ENCODE measurements around the gene FARP1.
"Not testable (repeated sequence)": the region's sequence is repeated elsewhere in the genome, so short reads cannot be mapped to it uniquely, and the experiment has no call there.

The FARP1 gene

DNA sequence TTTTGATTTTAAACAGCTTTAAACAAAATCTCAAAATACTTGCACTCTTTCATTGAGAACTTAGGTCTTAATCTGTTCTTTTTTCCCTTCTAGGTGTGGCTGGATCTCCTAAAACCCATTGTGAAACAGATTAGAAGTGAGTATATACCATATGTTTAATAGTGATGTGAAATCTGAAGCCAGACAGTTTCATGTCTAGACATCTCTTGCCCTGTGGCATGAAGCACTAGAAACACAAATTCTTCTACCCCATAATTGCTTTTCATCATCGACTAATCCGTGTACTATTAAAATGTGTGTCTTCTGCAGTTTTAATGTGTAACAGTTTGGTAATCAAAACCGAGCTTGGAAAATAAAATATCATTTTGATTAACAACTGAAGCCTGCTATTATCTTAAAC, 222.4 kb downstream of the FARP1 start:
- DNase-seq (ENCODE audit: low spot score), result no peak

- DNase-seq (ENCODE audit: low spot score), result no peak
These were observed 223.1 kb downstream of the FARP1 start for GRCh38 chr13:98366010-98366409.

GRCh38 chr13:98366443-98366842, 223.5 kb downstream of the FARP1 start:
- DNase-seq (ENCODE audit: low spot score), result no peak

GRCh38 chr13:98366959-98367358, 224.1 kb downstream of the FARP1 start:
- DNase-seq (ENCODE audit: low spot score), result no peak

DNA sequence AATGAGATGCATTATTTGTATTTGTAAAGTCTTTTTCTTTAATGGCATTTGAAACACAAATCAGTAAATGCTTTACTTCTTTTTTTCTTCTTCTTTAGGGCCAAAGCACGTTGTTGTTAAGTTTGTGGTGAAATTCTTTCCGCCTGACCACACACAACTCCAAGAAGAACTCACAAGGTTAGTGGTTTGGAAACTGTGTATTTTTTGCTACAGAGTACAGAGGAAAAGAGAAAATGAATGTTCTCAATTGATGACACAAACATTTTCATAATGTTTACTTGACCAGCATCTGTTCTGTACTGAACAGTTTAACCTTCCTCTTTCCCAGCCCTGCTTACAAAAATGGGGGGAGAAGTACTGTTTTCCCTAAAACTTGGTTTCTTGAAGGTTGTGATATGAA, 225.1 kb downstream of the FARP1 start:
- DNase-seq (ENCODE audit: low spot score), result no peak

DNA sequence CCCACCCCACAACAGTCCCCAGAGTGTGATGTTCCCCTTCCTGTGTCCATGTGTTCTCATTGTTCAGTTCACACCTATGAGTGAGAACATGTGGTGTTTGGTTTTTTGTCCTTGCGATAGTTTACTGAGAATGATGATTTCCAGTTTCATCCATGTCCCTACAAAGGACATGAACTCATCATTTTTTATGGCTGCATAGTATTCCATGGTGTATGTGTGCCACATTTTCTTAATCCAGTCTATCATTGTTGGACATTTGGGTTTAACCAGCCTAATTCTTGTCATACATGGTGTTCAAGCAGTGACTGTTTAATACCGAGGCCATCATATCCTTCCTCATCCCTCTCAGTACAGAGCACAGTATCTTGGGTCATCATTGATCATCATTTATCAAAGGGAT, 226.6 kb downstream of the FARP1 start:
- not testable (repeated sequence) for DNase-seq (ENCODE audit: low spot score)

- no peak for DNase-seq (ENCODE audit: low spot score)
These were observed 227.4 kb downstream of the FARP1 start for GRCh38 chr13:98370261-98370660.

DNA sequence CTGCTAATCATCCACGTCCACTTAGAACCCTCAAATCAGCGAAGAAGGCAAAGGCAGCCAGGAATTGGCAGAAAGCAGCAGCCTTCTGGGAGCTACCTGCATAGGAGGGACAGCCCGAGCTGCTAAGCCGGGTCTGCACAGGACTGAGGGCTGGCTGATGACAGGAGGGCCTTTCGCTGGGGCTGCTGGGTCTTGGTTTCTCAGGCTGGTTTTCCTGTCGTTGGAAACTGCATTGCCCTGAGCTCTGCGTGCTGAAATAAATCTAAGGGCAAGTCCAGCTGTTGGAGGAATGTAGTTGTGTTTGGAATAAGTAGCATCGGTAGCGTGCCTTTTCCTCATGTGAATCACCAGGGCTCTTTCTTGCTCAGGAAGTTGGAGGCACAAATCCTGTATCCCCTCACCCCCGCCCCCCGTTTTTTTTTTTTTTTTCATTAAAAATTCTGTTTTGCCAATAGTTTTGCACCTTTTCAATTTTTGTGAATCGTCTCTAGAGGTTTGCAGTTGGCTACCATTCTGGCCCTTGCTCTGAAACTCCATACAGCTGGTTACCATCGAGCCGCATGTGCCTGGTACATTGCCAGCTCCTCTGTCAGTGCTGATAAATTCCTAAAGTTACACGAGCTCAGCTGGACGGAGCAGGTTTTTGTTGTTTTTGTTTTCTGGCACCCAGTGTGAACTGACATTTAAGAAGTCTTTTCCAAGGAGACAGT, 228.1 kb downstream of the FARP1 start:
- no peak for DNase-seq (ENCODE audit: low spot score)

DNA sequence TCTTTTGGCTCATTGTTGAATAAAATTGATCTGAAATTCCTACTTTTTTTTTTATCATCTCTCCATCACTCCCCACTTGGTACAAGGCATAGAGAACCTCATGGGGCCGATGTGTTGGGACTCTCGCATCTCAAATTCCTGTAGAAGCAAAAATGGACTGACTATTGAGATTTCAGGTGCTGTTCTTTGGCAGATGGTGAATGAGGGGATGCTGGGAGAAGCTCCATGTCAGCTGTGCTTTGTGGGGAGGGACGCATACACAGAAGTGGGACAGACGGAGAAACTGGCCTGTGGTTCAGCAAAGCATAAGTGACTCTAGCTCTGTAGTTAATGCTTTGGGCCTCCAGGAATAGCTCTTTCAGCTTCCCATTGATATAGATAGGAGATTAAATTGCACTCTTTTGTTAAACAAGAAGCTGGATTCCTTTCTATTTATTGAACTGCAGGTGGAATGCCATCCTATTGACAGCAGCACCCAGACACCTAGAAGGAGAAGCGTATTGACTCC, 228.7 kb downstream of the FARP1 start:
- DNase-seq (ENCODE audit: low spot score), result no peak

GRCh38 chr13:98372876-98373275, 230.0 kb downstream of the FARP1 start:
- DNase-seq (ENCODE audit: low spot score), result no peak

DNA sequence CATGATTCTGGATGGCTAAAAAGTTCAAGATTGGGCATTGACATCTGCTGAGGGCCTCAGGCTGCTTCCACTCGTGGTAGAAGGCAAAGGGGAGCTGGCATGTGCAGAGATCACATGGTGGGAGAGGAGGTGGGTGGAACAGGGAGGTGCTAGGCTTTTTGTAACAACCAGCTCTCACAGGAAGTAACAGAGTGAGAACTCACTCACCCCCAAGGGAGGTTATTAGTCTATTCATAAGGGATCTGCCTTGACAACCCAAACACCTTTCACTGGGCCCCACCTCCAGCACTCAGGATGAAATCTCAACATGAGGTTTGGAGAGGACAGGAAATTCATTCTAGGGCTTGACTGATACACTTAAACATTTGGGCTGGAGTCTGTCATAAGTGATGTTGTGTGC, 231.9 kb downstream of the FARP1 start:
- no peak for DNase-seq (ENCODE audit: low spot score)

DNA sequence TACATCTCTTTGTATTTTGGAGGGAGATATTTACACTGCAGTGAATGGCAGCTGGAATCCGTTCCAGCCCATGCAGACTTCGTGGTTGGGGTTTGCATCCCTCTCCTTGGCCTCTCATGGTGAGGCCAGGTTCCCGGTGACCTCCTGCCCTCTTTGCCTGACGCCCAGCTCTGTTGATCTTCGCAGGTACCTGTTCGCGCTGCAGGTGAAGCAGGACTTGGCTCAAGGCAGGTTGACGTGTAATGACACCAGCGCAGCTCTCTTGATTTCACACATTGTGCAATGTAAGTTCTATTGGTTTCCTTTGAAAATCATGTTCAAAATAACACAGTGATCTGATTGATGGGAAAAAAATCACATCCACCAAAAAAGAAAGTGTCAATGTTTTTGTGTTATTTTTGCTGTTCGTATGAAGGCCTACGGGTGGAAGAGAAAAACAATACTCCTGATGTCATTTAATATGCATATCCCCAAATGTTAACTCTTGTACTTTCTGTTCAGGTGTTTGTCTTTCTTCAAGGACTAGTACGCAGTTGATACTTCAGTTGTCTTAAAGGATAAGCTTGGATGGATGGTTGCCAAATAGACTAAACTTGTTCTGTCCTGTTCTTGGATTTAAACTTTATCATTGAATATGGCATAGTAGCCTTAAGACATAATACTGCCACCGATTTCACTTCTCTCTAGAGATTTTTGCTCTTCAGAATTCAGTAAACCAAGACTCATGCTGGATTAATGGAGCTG, 234.9 kb downstream of the FARP1 start:
- DNase-seq (ENCODE audit: low spot score), result no peak

- no peak for DNase-seq (ENCODE audit: low spot score)
These were observed 241.8 kb downstream of the FARP1 start for GRCh38 chr13:98384739-98385138.

- no peak for DNase-seq (ENCODE audit: low spot score)
These were observed 242.7 kb downstream of the FARP1 start for GRCh38 chr13:98385606-98386005.

DNA sequence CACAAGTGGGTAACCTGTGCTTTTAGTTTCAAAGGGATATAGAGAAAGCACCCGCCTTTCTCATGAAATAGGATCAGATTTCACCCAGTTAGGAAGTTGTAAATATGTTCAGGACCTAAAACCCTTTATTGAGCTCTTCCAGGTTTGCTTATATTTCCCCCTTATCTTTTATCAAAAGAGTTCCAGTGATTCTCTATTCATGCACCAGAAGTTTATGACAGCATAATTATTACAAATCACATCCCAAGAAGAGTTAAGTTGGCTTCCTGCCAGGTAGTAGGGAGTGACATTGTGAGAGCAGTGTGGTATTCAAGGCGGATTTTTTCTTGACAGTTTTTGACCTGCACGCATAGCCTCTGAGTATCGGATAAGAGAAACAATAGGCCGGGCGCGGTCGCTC, 243.7 kb downstream of the FARP1 start:
- DNase-seq (ENCODE audit: low spot score), result no peak

DNA sequence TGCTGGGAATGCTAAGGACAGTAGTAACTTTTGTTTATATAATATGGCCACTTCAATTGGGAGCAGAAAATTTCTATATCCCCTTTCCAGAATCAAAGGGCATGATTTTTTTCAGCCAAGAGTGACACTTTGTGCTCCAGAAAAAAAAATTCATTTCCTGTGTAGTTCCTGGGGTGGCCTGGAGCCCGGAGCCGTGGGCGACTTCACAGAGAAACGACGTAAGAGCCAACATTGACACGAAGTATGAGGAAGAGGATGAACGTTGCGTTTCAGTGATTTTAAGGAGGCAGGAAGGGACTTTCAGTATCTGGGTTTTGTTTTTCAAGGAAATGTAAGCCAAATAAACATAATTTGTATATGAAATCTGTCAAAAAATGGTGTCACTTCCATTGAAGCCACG, 246.4 kb downstream of the FARP1 start:
- DNase-seq (ENCODE audit: low spot score), result peak; percentile 4

GRCh38 chr13:98390086-98390715, 247.3 kb downstream of the FARP1 start:
- no peak for DNase-seq (ENCODE audit: low spot score)

GRCh38 chr13:98393873-98394272, 251.0 kb downstream of the FARP1 start:
- no peak for DNase-seq (ENCODE audit: low spot score)

DNA sequence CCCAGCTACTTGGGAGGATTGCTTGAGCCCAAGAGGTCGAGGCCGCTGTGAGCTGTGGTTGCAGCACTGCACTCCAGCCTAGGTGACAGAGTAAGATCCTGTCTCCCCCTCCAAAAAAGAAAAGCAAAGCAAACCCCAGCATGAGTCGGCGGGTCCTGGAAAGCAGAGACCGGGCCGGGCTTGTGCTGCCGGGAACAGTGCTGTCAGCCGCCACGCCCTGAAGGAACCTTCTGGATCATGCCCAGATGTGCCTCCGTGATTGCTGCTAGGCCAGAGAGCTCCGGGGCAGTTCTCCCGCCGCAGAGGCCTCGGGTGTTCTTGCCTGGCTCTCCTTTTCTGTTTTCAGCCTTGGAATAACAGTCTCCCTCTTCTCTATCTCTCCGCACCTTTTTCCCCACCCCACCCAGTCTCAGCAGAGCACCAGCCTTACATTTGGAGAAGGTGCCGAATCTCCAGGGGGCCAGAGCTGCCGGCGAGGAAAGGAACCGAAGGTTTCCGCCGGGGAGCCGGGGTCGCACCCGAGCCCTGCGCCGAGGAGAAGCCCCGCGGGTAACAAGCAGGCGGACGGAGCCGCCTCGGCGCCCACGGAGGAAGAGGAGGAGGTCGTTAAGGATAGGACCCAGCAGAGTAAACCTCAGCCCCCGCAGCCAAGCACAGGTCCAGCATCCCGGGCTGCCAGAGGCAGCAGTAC, 252.1 kb downstream of the FARP1 start:
- DNase-seq (ENCODE audit: low spot score), result no peak

DNA sequence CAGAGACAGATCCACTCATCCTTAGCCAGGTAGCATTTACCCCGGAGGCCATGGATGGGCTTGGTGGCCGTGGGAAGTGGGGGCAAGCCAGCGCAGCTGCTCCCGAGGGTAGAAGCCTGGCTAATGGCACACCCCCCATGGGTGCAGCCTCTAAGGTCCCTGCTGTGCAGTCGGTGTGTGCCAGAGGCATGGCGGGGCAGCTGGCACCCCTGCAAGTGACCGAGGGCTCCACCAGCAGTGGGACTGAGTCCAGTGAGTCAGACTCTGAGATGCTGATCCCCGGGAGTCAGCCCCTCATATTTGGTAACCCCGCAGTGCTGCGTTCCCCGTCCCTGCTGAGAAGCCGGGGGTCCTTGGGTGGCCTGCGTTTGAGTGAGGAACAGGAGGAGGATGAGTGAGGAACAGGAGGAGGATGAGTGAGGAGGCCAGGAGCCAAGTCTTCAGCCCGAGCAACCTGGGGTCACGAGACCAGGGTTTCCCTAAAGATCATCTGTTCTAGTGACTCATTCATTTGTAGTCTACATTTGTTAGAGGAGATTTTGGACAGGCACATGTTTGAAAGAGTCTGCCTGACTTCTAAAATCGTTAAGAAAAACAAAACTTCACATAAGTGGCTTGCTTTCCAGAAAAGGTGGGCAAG, 253.3 kb downstream of the FARP1 start:
- DNase-seq (ENCODE audit: low spot score), result no peak

- DNase-seq (ENCODE audit: low spot score), result no peak
These were observed 254.3 kb downstream of the FARP1 start for GRCh38 chr13:98397221-98397620.

GRCh38 chr13:98397861-98398260, 255.0 kb downstream of the FARP1 start:
- DNase-seq (ENCODE audit: low spot score), result no peak
